ENCODE data around the gene CPVL.

GRCh38 chr7:29194206-29194593 is 47.9 kb upstream of the CPVL start:
- TF ChIP-seq POLR2A (IDR thresholded peaks at IDR 0.05; ENCODE audit: low read length) = no peak
- no peak for TF ChIP-seq GATA1 (IDR thresholded peaks at IDR 0.05; ENCODE audit: low read depth, low read length)

Measured in erythroblast (primary cell).